NK-92 treated with Interleukin-12 subunit alpha and Interleukin-12 subunit beta, amount 100 ng/mL, for 24 hours (cell line): ENCODE measurements around the gene WIPF3.

Experiments
- DNase-seq: peaks from one replicate; lab custom pipeline; 2025; lab: John Stamatoyannopoulos, UW

WIPF3 gene

GRCh38 chr7:29844559-29844958 is 38.3 kb downstream of the WIPF3 start:
- DNase-seq = no peak

- DNase-seq = no peak
Measured at GRCh38 chr7:29847496-29847895, 41.2 kb downstream of the WIPF3 start.

- no peak for DNase-seq
Measured at GRCh38 chr7:29847916-29848315, 41.6 kb downstream of the WIPF3 start.

- no peak for DNase-seq
Measured at GRCh38 chr7:29848941-29849340, 42.6 kb downstream of the WIPF3 start.

GRCh38 chr7:29851487-29851886 is 45.2 kb downstream of the WIPF3 start:
- no peak for DNase-seq

GRCh38 chr7:29852457-29852856 is 46.1 kb downstream of the WIPF3 start:
- DNase-seq = no peak

DNA sequence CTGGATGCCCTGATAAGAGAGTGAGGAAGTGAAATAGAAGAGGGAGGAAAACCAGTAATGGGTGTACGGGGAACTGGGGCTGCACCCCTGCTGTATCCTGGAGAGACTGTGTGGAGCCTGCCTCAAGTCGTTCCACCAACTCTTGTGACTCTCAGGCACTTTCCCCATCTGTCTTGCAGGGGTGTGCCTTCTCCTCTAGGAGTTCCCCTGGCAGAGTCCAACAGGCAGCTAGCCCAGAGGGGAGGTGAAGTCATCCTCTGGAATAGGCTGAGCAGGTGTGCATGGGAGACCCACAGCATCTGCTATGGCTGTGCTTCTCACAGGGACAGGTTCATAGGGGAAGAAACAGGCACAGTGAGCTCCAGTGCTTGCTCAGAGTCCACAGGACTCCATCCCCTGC is 46.8 kb downstream of the WIPF3 start:
- no peak for DNase-seq

DNA sequence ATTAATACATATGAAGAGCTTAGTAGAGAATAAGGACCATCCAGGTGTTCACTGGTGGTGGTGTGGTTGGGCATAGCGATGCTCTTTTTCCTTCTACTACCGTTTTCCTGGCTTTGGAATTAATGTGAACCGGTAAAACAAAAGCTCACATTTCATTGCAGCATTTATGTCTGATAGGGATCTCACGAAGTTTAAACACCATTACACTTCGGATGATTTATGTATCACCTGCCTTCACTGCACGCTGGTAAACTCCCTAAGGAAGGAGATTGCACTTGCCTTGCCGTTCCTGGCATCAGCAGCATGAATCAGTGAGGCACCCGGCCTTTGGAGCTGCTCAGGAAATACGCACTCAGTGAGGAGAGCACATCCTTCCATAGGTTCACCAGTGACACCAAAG is 47.5 kb downstream of the WIPF3 start:
- no peak for DNase-seq

DNA sequence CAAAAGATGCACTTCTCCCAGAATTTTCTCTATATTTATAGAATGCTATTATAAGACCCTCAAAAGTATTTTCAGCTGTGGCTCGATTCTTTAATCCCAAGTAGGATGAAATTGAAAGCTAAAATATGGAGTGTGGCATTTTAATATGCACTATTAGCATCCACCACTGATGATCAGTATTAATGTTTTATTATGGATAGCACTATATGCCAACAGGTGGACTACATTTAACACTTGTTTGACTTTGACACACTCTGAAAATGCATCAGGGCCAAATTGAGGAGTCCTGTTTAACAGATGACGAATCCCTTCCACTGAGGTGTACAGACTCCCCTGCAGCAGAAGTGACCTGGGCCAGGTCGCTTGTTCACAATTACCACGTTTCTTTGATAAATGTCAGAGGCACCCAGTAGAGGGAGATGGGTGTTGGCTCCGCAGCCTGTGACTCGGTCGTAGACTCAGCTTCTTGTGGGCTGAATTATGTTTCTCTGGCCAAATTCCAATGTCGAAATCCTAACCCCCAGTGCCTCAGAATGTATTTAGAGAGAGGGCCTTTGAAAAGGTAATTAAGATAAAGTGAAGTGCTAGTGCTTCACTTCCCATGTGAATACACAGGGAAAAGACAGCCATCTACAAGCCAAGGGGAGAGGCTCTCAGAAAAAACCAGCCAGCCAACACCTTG is 48.1 kb downstream of the WIPF3 start:
- no peak for DNase-seq

DNA sequence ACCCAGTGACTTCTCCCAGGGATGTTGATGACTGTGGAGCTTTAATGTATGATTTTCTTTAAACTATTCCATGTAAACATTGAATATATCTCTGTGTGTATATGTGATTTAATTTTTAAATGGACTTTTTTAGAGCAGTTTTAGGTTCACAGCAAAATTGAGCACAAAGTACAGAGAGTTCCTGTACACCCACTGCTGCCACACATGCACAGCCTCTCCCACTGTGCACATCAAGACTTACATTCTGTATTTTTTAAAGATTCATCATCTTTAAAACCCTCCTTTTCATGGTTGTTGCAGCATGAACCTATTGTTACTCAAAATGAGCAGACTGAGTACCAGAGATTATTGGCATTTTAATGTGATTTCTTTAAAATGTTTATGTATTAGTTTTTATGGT is 51.3 kb downstream of the WIPF3 start:
- no peak for DNase-seq

GRCh38 chr7:29858191-29858951 is 52.1 kb downstream of the WIPF3 start:
- DNase-seq = no peak

DNA sequence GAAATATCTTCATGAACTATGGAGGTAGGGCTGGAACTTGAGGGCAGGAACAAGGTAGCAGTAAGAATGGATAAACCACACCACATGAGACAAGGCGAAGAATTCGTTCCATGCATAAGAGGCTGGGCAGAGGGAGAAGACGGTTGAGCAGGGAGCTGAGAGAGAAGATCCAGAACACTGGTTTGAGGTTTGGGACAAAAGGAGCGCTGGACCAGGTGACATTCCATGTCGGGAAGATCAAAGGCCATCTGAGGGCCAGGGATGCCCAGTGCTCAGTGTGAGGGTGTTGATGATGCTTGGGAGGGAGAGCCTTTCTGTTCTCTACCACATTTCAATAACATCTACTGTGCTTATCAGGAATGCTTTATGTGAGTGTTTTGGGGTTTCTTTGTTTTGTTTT is 52.8 kb downstream of the WIPF3 start:
- no peak for DNase-seq

- DNase-seq = no peak
Measured at GRCh38 chr7:29859524-29860185, 53.3 kb downstream of the WIPF3 start.

GRCh38 chr7:29860186-29860585 is 53.9 kb downstream of the WIPF3 start:
- DNase-seq = no peak

DNA sequence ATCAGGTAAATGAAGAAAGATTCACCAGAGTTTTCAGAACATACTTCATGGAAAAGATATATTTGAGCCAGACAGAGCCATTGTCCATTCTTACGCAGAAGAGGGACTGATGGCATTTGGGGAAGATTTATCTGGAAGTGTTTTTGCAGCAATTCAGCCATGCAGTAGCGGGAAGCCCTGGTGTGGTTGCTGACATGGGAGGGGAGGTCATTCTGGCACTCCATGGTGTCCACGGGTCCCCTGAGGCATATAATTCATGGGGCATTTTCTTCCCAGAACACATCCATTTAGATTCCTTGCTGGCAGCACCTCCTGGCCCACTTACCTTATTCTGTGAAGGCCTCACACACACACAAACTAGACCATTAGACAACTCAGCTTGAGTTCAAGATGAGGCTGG is 55.6 kb downstream of the WIPF3 start:
- DNase-seq = no peak

DNA sequence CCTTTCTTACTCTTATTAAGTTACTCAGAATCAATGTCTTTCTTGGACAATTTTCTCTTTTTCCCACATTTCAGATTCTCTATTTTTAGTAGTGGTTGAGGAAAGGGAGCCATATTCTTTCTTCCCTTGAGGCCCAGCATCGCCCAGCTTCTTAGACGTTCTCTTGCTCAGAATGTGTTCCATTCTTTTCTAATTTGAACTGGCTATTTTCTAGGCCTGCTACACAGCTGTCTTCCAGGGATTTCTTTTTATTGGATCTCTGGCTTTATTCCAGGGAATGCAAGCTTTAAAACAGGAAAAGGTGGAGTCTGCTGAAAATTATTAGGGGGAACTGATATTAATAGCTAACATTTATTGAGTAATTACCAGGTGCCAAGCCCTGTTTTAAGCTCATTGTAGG is 58.3 kb downstream of the WIPF3 start:
- DNase-seq = no peak

DNA sequence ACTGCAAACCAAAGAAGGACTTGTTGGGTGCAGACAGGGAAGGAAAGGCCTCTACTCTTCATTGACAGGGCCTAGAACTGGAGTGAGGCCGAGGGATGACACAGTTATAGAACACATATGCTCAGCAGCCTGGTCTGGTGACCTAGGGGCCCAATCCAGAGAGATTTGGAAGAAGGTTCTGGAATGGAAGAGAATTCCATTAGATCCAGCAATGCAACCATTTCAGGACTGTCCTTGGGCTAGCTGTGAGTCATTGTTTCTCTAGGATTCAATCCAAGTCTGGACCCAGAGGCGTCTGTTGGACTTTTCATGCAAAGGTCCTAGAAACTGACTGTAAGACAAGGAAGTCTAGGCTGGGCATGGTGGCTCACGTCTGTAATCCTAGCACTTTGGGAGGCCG is 59.2 kb downstream of the WIPF3 start:
- no peak for DNase-seq

DNA sequence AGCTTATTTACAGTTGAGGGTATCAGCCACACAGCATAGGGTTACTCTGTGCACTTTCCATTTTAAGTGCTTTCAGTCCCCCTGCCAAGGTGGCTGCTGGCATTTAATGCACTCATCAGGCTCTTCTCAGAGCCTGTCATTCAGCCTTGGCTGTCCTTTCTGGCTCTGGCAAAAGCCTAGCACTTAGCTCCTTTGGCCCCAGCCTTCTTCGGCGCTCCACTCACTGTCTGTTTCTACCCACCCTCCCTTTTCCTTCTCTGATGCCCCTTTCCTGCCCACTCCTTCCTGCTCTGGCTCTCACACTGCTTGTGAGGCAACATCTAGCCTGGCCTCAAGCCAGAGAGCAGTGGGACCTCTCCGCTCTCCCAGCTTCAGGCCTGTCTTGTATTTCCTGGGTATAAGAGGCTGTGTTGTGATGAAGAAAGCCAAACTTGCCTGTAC is 60.2 kb downstream of the WIPF3 start:
- no peak for DNase-seq

DNA sequence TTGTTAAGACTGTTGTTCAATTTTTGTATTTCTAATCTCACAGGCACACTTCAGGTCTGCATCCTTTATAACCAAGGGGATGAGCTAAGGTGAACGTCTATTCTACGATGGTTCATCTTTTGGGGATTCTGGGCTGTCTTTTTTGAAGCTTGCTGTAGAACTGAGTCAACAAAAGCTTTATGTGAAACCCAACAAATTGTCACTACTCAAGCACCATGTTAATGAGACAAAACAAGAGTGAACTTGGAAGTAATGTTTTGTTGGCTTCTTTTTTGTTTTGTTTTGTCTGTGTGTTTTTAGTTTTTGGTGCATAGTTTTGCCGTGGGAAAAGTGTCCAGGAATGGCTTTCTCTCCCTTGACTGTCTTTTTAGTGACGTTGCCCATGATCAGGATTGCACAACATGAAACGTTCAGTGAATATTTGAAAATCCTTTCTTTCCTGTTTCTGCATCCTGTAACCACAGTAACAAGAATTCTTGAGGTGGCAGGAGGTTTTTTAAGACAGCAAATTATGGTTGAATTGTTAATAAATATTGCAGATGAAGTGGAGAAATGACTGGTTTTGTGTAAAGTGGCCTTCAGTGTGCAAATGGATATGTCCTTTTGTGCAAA is 65.6 kb downstream of the WIPF3 start:
- DNase-seq = no peak

DNA sequence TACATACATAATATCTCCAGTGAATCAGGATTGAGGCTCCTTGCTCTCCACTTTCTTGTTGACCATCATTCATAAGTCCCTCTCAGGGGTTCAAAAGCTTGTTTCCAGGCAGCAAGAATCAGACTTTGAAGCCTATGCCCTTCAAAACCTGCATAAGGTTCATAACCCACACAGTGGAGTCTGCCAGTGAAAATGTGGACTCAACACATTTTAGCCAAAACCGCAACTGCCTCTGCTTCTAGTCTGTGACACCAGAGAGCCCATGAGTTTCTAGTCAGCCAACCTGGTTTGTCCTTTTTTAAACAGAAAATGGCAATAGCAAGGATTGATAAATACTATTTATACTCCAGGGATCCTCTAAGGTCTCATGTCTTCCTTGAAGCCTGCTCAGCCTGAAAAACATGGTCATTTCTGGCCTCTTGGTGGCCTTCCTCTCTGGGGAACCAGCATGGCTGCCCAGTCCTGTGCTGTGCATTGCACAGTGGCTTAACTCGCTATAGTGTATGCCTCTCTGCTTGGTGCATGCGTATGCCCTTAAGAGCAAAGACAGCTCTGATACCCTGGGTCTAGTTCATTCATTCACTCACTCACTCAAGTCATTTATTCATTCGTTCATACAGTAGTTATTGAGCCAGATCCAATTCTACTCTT is 67.5 kb downstream of the WIPF3 start:
- DNase-seq = no peak

- no peak for DNase-seq
Measured at GRCh38 chr7:29875741-29876140, 69.4 kb downstream of the WIPF3 start.

DNA sequence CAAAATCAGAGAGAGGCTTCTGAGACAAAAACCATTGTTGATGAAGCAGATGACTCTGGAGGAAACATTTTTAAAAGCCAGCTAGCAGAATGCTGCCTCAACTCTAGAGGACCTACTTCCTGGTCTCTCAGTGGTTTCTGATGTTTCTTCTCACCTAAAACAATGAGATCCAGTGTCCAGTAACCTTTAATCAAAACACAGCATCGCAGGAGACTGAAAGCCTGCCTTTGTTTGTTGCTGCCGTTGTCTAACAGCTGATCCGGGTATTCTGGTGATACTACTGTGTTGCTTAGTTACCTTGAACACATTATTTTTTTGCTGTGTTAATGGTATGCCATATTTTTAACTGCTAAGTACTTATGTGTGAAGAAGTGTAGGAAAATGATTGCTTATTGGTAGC is 70.9 kb downstream of the WIPF3 start:
- DNase-seq = no peak
